Measurements from ENCODE around the gene LYZL6.

DNA sequence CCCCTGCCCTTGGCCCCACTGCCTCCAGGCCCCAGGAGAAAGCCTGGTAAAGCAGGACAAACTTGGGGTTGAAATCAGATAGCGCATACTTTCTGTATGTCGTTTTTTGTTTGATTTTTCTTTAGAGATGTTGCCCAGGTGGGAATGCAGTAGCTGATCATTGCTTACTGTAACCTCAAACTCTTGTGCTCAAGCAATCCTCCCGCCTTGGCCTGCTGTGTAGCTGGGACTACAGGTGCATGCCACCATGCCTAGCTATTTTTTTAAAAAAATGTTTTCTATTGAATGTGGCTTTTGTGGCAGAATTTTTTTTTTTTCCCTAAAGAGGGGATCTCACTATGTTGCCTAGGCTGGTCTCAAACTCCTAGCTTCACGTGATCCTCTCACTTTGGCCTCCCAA, 52.2 kb downstream of the LYZL6 start:
- TF ChIP-seq, protein P1, sequence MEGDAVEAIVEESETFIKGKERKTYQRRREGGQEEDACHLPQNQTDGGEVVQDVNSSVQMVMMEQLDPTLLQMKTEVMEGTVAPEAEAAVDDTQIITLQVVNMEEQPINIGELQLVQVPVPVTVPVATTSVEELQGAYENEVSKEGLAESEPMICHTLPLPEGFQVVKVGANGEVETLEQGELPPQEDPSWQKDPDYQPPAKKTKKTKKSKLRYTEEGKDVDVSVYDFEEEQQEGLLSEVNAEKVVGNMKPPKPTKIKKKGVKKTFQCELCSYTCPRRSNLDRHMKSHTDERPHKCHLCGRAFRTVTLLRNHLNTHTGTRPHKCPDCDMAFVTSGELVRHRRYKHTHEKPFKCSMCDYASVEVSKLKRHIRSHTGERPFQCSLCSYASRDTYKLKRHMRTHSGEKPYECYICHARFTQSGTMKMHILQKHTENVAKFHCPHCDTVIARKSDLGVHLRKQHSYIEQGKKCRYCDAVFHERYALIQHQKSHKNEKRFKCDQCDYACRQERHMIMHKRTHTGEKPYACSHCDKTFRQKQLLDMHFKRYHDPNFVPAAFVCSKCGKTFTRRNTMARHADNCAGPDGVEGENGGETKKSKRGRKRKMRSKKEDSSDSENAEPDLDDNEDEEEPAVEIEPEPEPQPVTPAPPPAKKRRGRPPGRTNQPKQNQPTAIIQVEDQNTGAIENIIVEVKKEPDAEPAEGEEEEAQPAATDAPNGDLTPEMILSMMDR (IDR thresholded peaks at IDR 0.05 in 4 of 5, conservative IDR thresholded peaks at IDR 0.05 in 1 of 5) = no peak
- TF ChIP-seq POLR2A (IDR thresholded peaks at IDR 0.05) = no peak

All from gastrocnemius medialis (tissue), 4 donors.